H9 (cell line): Measurements from ENCODE around the gene TSPAN2. TPM values are rescaled to one million over a fixed set of nuclear protein-coding genes. Genes with fewer than 3 reads are reported as not detected.

ENCODE experiments used
- DNase-seq: peaks from one replicate; pipeline ENCODE4 v3.0.0-alpha.2; 2017
- H2AFZ ChIP-seq: one replicate; pipeline ENCODE4 v1.6.1; 2013; ENCODE audit warnings: mild to moderate bottlenecking, low read length, control low read depth, moderate library complexity
- H2AK5ac ChIP-seq: 2 replicates; pipeline ENCODE4 v1.6.1; 2013; ENCODE audit warnings: low read length, control low read depth, mixed read lengths; ENCODE audit not compliant: insufficient read length
- H2BK120ac ChIP-seq: one replicate; pipeline ENCODE4 v1.6.1; 2013; ENCODE audit warnings: low read depth, mild to moderate bottlenecking, low read length, control low read depth, inconsistent platforms; ENCODE audit not compliant: poor library complexity, severe bottlenecking
- H2BK12ac ChIP-seq: 2 replicates; pipeline ENCODE4 v1.6.1; 2013; ENCODE audit warnings: low read length, control low read depth, mixed read lengths, low read depth; ENCODE audit not compliant: insufficient read length
- H2BK15ac ChIP-seq: 2 replicates; pipeline ENCODE4 v1.6.1; 2013; ENCODE audit warnings: low read depth, low read length, control low read depth
- H2BK20ac ChIP-seq: one replicate; pipeline ENCODE4 v1.6.1; 2013; ENCODE audit warnings: low read depth, mild to moderate bottlenecking, low read length, control low read depth, inconsistent platforms; ENCODE audit not compliant: poor library complexity, severe bottlenecking
- H2BK5ac ChIP-seq: 2 replicates; pipeline ENCODE4 v1.6.1; 2013; ENCODE audit warnings: low read length, control low read depth, mixed read lengths; ENCODE audit not compliant: insufficient read length
- H3K14ac ChIP-seq: 2 replicates; pipeline ENCODE4 v1.6.1; 2013; ENCODE audit warnings: low read length, control low read depth; ENCODE audit not compliant: insufficient read depth
- H3K18ac ChIP-seq: 2 replicates; pipeline ENCODE4 v1.6.1; 2013; ENCODE audit warnings: low read depth, mild to moderate bottlenecking, mixed read lengths, low read length, control low read depth; ENCODE audit not compliant: insufficient read length
- H3K23ac ChIP-seq: 2 replicates; pipeline ENCODE4 v1.6.1; 2013; ENCODE audit warnings: low read length, control low read depth, mixed read lengths, low read depth; ENCODE audit not compliant: insufficient read length
- H3K23me2 ChIP-seq: 2 replicates; pipeline ENCODE4 v1.6.1; 2013; ENCODE audit warnings: low read depth, mild to moderate bottlenecking, mixed read lengths, low read length, control low read depth; ENCODE audit not compliant: insufficient read length, poor library complexity, severe bottlenecking
- H3K27ac ChIP-seq: 2 replicates; pipeline ENCODE4 v1.5.1; 2013; ENCODE audit warnings: low read length, control low read depth, mixed read lengths, low read depth; ENCODE audit not compliant: insufficient read length
- H3K27me3 ChIP-seq: 2 replicates; pipeline ENCODE4 v1.6.1; 2013; ENCODE audit warnings: low read length, control low read depth, inconsistent platforms; ENCODE audit not compliant: insufficient read depth
- H3K4ac ChIP-seq: 2 replicates; pipeline ENCODE4 v1.6.1; 2013; ENCODE audit warnings: low read depth, mild to moderate bottlenecking, control low read depth, inconsistent platforms, low read length, moderate library complexity
- H3K4me1 ChIP-seq: 2 replicates; pipeline ENCODE4 v1.6.1; 2013; ENCODE audit warnings: low read length, control low read depth, inconsistent platforms; ENCODE audit not compliant: insufficient read depth
- H3K4me2 ChIP-seq: 2 replicates; pipeline ENCODE4 v1.6.1; 2013; ENCODE audit warnings: low read length, control low read depth, mixed read lengths; ENCODE audit not compliant: insufficient read length, insufficient read depth
- H3K56ac ChIP-seq: 2 replicates; pipeline ENCODE4 v1.6.1; 2013; ENCODE audit warnings: low read depth, mild to moderate bottlenecking, mixed read lengths, low read length, control low read depth; ENCODE audit not compliant: insufficient read length
- H3K79me1 ChIP-seq: 2 replicates; pipeline ENCODE4 v1.6.1; 2013; ENCODE audit warnings: low read depth, mild to moderate bottlenecking, moderate library complexity, low read length, control low read depth, inconsistent platforms; ENCODE audit not compliant: insufficient read depth, poor library complexity, severe bottlenecking
- H3K79me2 ChIP-seq: 2 replicates; pipeline ENCODE4 v1.6.1; 2013; ENCODE audit warnings: low read length, control low read depth, inconsistent platforms; ENCODE audit not compliant: insufficient read depth
- H3K9ac ChIP-seq: 2 replicates; pipeline ENCODE4 v1.6.1; 2013; ENCODE audit warnings: low read length, control low read depth, mixed read lengths; ENCODE audit not compliant: insufficient read length; ENCODE audit errors: extremely low read depth
- H3K9me3 ChIP-seq: one replicate; pipeline ENCODE4 v1.6.1; 2013; ENCODE audit warnings: low read depth, low read length, inconsistent platforms; ENCODE audit not compliant: control insufficient read depth
- H3T11ph ChIP-seq: one replicate; pipeline ENCODE4 v1.6.1; 2013; ENCODE audit warnings: mild to moderate bottlenecking, low read length, control low read depth, inconsistent platforms
- H4K20me1 ChIP-seq: one replicate; pipeline ENCODE4 v1.6.1; 2013; ENCODE audit not compliant: control insufficient read depth, insufficient read length, insufficient read depth
- H4K5ac ChIP-seq: 2 replicates; pipeline ENCODE4 v1.6.1; 2013; ENCODE audit warnings: low read depth, mild to moderate bottlenecking, mixed read lengths, low read length, control low read depth; ENCODE audit not compliant: insufficient read length
- H4K8ac ChIP-seq: replicated peaks from 2 replicates; pipeline ENCODE4 v1.6.1; 2013; ENCODE audit warnings: low read length, control low read depth, mixed read lengths, low read depth; ENCODE audit not compliant: insufficient read length
- H4K91ac ChIP-seq: 2 replicates; pipeline ENCODE4 v1.6.1; 2013; ENCODE audit warnings: low read depth, mild to moderate bottlenecking, moderate library complexity, mixed read lengths, low read length, control low read depth; ENCODE audit not compliant: insufficient read length
- H3K27ac Mint-ChIP-seq, 3 experiments: 2 replicates in 2 of 3; 3 replicates in 1 of 3; pipeline ENCODE4 v1.8.0; 2020 to 2021; ENCODE audit warnings: mixed read lengths in 3 of 3, mild to moderate bottlenecking in 1 of 3, moderate library complexity in 1 of 3
- H3K27me3 Mint-ChIP-seq: 2 replicates; pipeline ENCODE4 v1.8.0; 2021; ENCODE audit warnings: low read depth, mild to moderate bottlenecking, moderate library complexity, mixed read lengths
- H3K36me3 Mint-ChIP-seq, 3 experiments: 2 replicates in 2 of 3; 3 replicates in 1 of 3; pipeline ENCODE4 v1.8.0; 2020 to 2021; ENCODE audit warnings: low read depth in 3 of 3, mixed read lengths in 3 of 3; ENCODE audit not compliant: insufficient read depth in 1 of 3
- H3K4me1 Mint-ChIP-seq, 2 experiments: 2 replicates each; pipeline ENCODE4 v1.8.0; 2020; ENCODE audit warnings: mixed read lengths in 2 of 2
- H3K4me3 Mint-ChIP-seq, 2 experiments: 2 replicates in 1 of 2; 3 replicates in 1 of 2; pipeline ENCODE4 v1.8.0; 2020 to 2021; ENCODE audit warnings: mild to moderate bottlenecking in 2 of 2, mixed read lengths in 2 of 2, moderate library complexity in 1 of 2
- H3K9me3 Mint-ChIP-seq, 2 experiments: 2 replicates in 1 of 2; 3 replicates in 1 of 2; pipeline ENCODE4 v1.8.0; 2020; ENCODE audit warnings: mild to moderate bottlenecking in 2 of 2, mixed read lengths in 2 of 2, moderate library complexity in 1 of 2
- WGBS: extraction: QIAGEN DNeasy Blood & Tissue Kit; methylation state at CpG from one replicate; pipeline ENCODE4 v1.1.7; 2013; ENCODE audit warnings: missing lambda C conversion rate, low lambda C conversion rate, mixed read lengths; ENCODE audit not compliant: insufficient read length; ENCODE audit errors: extremely low coverage; 5-methylcytosine and 5-hydroxymethylcytosine counted together
- total RNA-seq: library from RNA; stranded (reverse); gene quantifications from 2 replicates; pipeline ENCODE4 v1.2.1, GENCODE V29; 2021
- TF ChIP-seq, protein P1 (sequence below): fragments of 200-600 bp; sonication (generic); conservative IDR thresholded peaks from 3 replicates; pipeline ENCODE4 v1.8.0; 2021; ENCODE audit warnings: antibody characterized with exemption, mild to moderate bottlenecking

The TSPAN2 gene
- total RNA-seq, 1 experiment from 2014 or later: 10.8 TPM

DNA sequence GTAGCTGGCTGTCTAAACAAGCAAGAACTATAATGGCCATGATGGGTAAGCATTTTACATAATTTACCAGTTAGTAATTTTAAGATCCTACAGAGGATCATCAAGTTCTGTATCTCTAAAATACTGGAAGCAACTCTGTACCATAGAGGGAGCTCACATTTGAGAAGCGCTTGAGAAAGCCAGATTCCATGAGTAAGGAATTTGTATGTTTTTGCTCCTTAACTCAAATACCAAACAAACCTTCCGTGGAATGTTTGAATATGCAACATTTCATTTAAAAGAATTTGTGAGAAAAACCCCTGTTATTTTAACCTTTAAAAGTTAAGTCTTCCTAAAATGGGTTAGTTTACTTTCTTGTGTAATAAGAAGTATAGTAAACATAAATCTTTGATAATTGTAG, 57.7 kb downstream of the TSPAN2 start:
- TF ChIP-seq, protein P1, sequence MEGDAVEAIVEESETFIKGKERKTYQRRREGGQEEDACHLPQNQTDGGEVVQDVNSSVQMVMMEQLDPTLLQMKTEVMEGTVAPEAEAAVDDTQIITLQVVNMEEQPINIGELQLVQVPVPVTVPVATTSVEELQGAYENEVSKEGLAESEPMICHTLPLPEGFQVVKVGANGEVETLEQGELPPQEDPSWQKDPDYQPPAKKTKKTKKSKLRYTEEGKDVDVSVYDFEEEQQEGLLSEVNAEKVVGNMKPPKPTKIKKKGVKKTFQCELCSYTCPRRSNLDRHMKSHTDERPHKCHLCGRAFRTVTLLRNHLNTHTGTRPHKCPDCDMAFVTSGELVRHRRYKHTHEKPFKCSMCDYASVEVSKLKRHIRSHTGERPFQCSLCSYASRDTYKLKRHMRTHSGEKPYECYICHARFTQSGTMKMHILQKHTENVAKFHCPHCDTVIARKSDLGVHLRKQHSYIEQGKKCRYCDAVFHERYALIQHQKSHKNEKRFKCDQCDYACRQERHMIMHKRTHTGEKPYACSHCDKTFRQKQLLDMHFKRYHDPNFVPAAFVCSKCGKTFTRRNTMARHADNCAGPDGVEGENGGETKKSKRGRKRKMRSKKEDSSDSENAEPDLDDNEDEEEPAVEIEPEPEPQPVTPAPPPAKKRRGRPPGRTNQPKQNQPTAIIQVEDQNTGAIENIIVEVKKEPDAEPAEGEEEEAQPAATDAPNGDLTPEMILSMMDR: no peak
- no peak overlapping the region for H3T11ph ChIP-seq
- no peak overlapping the region for H2BK20ac ChIP-seq
- H2AK5ac ChIP-seq: no peak overlapping the region
- no peaks in the 10 kb centered on the region for H3K23me2 ChIP-seq
- no peaks in the 10 kb centered on the region for H3K79me2 ChIP-seq
- no peak overlapping the region for H2BK15ac ChIP-seq
- no peak overlapping the region for H4K5ac ChIP-seq
- H3K4me3 Mint-ChIP-seq: no peak overlapping the region
- no peak overlapping the region for H3K4ac ChIP-seq
- no peaks in the 10 kb centered on the region for H3K9me3 Mint-ChIP-seq
- H3K9ac ChIP-seq: no peak overlapping the region
- no peak overlapping the region for H3K27ac ChIP-seq
- H3K4me2 ChIP-seq: no peak overlapping the region
- H3K27me3 Mint-ChIP-seq: no peaks in the 10 kb centered on the region
- no peak for DNase-seq
- H3K4me1 Mint-ChIP-seq: no peaks in the 10 kb centered on the region
- H3K23ac ChIP-seq: no peak overlapping the region
- H3K9me3 ChIP-seq: no peaks in the 10 kb centered on the region
- H2BK120ac ChIP-seq: no peak overlapping the region
- H4K8ac ChIP-seq: no peak overlapping the region
- no peaks in the 10 kb centered on the region for H4K20me1 ChIP-seq
- H3K18ac ChIP-seq: no peak overlapping the region
- H3K27ac Mint-ChIP-seq: no peak overlapping the region
- H4K91ac ChIP-seq: no peak overlapping the region
- no CpG with 5 or more reads among the region's 2 CpGs for WGBS
- no peak overlapping the region for H2AFZ ChIP-seq
- H3K36me3 Mint-ChIP-seq: no peaks in the 10 kb centered on the region
- H3K14ac ChIP-seq: no peak overlapping the region
- no peak overlapping the region for H2BK12ac ChIP-seq
- H3K4me1 ChIP-seq: no peaks in the 10 kb centered on the region
- H3K79me1 ChIP-seq: no peaks in the 10 kb centered on the region
- H2BK5ac ChIP-seq: no peak overlapping the region
- no peaks in the 10 kb centered on the region for H3K27me3 ChIP-seq
- H3K56ac ChIP-seq: no peak overlapping the region
